ENCODE measurements around the gene TRAIP.
"Not testable (repeated sequence)": the region's sequence is repeated elsewhere in the genome, so short reads cannot be mapped to it uniquely, and the experiment has no call there.

Gene TRAIP

DNA sequence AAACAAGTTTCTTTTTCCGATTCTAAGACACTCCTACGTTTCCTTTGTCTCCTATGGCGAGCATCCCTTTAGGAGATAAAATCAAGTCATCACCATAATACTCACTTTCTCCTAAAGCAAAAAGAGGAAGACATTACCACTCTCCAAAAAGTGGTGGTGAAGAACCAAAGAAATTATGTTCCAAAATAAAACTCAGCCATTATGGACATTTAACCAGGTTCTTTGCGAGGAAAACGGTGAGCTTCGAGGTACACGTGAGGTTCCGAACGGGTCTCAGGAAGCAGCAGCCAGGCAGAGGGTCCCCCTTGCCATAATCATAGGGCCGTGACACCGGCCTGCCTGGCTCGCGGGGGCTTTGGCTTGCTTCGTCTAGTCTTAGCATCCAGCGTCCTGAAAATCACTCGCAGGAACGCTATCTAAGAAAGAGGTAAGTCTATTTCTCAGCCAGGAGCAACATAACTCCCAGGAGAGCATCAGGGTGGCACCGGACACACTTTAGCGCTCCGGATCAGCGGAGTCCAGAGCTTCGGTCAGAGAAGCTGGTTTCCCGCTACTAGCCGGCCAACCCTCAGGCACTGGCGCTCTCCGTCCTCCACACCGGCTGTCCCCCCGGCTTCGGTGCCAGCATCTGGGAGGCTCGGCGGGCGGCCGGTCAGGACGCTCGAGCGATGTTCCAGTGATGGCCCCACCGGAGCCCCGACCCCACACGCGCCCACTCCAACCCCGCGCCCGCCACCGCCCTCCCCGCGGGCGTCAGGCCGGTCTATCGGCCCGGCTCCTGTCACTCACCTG lies 70.6 kb downstream of the TRAIP start:
- TF ChIP-seq, protein P1, sequence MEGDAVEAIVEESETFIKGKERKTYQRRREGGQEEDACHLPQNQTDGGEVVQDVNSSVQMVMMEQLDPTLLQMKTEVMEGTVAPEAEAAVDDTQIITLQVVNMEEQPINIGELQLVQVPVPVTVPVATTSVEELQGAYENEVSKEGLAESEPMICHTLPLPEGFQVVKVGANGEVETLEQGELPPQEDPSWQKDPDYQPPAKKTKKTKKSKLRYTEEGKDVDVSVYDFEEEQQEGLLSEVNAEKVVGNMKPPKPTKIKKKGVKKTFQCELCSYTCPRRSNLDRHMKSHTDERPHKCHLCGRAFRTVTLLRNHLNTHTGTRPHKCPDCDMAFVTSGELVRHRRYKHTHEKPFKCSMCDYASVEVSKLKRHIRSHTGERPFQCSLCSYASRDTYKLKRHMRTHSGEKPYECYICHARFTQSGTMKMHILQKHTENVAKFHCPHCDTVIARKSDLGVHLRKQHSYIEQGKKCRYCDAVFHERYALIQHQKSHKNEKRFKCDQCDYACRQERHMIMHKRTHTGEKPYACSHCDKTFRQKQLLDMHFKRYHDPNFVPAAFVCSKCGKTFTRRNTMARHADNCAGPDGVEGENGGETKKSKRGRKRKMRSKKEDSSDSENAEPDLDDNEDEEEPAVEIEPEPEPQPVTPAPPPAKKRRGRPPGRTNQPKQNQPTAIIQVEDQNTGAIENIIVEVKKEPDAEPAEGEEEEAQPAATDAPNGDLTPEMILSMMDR (IDR thresholded peaks at IDR 0.05; ENCODE audit: control extremely low read depth, extremely low read depth, low read depth, missing control alignments): no peak
- POLR2A ChIA-PET: interaction anchor here (0.6 to 1.1 kb wide), 3 partner anchors 14 to 51 kb away, joined by 3 to 6 read pairs (median 6); partner anchors contain the start of genes CDHR4 and INKA1
- CTCF ChIA-PET: interaction anchor here (1.0 to 3.8 kb wide), 3 partner anchors 13 to 54 kb away, joined by 3 to 33 read pairs (median 5); partner anchors contain the start of gene INKA1
- no peak for DNase-seq (ENCODE audit: extremely low spot score)

DNA sequence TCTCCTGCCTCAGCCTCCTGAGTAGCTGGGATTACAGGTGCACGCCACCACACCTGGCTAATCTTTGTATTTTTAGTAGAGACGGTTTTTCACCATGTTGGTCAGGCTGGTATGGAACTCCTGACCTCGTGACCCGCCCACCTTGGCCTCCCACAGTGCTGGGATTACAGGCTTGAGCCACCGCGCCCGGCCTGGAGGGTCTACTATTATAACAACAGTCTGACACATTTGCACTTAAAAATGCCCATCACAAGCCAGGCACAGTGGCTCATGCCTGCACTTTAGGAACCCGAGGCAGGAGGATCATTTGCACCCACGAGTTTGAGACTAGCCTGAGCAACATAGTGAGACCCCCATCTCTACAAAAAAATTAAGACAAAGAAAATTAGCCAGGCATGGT lies 74.1 kb downstream of the TRAIP start:
- DNase-seq (ENCODE audit: extremely low spot score); POLR2A ChIA-PET: not testable (repeated sequence)
- CTCF ChIA-PET: interaction anchor here (1.4 kb wide), 1 partner anchor 21 kb away, joined by 4 read pairs; the partner anchor contains the start of gene INKA1

DNA sequence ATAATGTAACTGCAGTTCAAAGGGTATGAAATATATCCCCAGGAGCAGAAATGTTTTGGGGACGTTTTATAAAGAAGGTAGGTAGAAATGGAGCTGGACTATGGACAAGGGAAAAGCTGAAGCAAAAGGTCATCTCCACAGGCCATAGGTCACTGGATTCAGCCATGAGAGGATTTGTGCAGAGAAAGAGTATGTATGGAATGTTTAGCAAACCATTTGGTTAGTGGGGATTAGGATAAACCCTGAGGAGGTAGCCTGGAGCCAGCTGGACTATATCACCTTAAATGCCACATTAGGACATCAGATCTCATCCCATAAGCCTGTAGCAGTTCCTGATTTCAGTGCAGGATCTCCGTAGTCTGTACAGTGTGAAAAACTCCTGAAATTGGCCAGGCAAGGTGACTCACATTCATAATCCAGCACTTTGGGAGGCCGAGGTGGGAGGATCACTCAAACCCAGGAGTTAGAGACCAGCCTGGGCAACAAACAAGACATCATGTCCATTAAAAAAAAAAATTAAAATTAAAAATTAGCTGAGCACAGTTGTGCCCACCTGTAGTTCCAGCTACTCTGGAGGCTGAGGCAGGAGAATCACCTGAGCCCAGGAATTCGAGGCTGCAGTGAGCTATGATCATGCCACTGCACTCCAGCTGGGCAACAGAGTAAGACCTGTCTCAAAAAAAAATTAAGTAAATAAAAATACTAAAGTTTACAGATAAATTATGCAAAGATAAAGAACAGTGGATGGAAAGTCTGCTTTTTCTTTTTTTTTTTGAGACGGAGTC lies 74.8 kb downstream of the TRAIP start:
- POLR2A ChIA-PET: interaction anchor here (1.0 kb wide), 1 partner anchor 22 kb away, joined by 3 read pairs; no protein-coding TSS in a partner anchor
- TF ChIP-seq, protein P1 (IDR thresholded peaks at IDR 0.05; ENCODE audit: control extremely low read depth, extremely low read depth, low read depth, missing control alignments): no peak
- CTCF ChIA-PET: interaction anchor here (1.4 kb wide), 1 partner anchor 22 kb away, joined by 4 read pairs; the partner anchor contains the start of gene INKA1
- DNase-seq (ENCODE audit: extremely low spot score): no peak

DNA sequence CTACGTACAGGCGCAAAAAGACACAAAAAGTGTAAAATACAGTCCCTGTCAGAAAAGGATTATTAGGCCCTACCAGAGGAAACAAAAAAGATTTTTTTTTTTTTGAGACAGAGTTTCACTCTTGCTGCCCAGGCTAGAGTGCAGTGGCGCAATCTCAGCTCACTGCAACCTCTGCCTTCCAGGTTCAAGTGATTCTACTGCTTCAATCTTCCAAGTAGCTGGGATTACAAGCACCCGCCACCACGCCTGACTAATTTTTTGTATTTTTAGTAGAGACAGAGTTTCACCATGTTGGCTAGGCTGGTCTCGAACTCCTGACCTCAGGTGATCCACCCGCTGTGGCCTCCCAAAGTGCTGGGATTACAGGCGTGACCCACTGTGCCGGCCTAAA lies 75.4 kb downstream of the TRAIP start:
- ChIA-PET CTCF (interaction anchor here (1.6 kb wide), 1 partner anchor 58 kb away, joined by 5 read pairs; no protein-coding TSS in a partner anchor), POLR2A (interaction anchor here (1.0 kb wide), 1 partner anchor 23 kb away, joined by 3 read pairs; no protein-coding TSS in a partner anchor)
- DNase-seq (ENCODE audit: extremely low spot score): not testable (repeated sequence)

DNA sequence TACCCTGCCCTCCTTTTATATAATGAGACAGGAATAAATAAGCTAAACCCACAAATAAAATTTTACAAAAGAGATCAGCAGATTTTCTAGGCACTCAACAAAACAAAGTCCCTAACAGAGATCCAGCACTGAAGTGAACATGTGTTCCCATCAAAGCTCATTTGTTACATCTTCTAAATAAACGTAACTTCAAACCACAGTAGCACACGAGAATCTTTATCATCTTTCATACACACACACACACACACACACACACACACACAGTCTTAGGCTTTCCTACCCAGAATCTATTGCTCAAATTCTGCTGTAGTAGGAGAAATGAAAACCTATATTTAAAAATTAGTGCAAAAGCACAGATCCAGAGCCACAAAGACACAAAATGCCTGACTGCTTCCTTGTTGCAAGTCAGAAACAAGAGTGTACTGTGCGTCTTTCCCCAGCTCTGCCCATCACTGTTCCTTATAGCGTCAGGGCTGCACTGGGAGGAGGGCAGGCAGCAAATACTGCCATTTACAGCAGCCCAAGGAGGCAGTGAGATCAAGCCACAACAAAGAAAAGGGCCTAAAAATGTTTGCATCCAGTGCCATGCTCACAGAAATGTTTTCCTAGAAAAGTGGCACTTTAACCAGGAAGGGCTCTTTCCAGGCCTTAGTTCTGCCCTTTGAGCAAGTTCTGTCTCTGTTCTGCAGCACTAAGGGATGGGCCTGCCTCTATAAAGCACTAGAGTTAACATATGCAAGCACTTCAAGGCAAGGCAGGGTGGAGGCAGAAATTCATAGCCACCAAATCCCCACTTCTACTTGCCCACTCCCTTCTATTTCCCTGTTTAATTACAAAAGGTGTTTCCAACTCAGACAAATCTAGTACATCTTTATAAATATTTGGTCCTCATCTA lies 76.0 kb downstream of the TRAIP start:
- no peak for DNase-seq (ENCODE audit: extremely low spot score)
- ChIA-PET CTCF (interaction anchor here (0.7 to 1.6 kb wide), 2 partner anchors 23 to 59 kb away, joined by 3 to 5 read pairs; partner anchors contain the start of gene INKA1), POLR2A (interaction anchor here (0.6 kb wide), 1 partner anchor 456 kb away, joined by 5 read pairs; the partner anchor contains the start of gene GNAI2)
- TF ChIP-seq, protein P1 (IDR thresholded peaks at IDR 0.05; ENCODE audit: control extremely low read depth, extremely low read depth, low read depth, missing control alignments): no peak

DNA sequence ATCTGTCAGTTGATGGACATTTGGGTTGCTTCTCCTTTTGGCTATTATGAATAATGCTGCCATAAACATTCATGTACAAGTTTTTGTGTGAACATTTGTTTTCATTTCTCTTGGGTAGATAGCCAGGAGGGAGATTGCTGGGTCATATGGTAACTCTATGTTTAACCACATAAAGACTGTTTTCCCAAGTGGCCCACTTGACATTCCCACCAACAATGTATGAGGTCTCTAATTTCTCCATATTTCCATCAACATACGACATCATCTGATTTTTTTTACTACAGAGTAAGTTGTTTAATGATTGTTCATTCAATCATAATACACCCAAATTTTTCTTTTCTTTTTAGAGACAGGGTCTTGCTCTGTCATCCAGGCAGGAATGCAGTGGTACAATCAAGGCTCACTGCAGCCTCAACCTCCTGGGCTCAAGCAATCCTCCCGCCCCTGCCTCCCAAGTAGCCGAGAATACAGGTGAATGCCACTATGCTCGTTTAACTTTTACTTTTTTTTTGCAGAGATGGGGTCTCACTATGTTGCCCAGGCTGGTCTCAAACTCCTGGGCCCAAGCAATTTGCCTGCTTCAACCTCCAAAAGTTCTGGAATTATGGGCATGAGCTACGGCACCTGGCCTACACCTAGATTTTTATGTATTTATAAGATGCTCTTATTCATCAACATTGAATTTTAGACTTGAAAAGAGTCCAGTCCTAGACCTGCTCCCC lies 76.8 kb downstream of the TRAIP start:
- TF ChIP-seq, protein P1 (IDR thresholded peaks at IDR 0.05; ENCODE audit: control extremely low read depth, extremely low read depth, low read depth, missing control alignments): no peak
- no peak for DNase-seq (ENCODE audit: extremely low spot score)
- CTCF ChIA-PET: interaction anchor here (0.7 to 2.4 kb wide), 4 partner anchors 23 to 60 kb away, joined by 3 to 8 read pairs (median 4); partner anchors contain the start of gene INKA1
- POLR2A ChIA-PET: interaction anchor here (0.6 kb wide), 1 partner anchor 456 kb away, joined by 5 read pairs; the partner anchor contains the start of gene GNAI2

Data from GM10248 (cell line).